Neural cell (in vitro differentiated cells): ENCODE results near the gene PLA2G5. TPM values are rescaled to one million over a fixed set of nuclear protein-coding genes. Genes with fewer than 3 reads are reported as not detected.

Experiments used
- H2AFZ ChIP-seq: fragments of 200-600, 300-800 bp; sonication (generic), shearing (Covaris generic); 2 replicates; pipeline ENCODE4 v1.6.0; 2014; ENCODE audit warnings: low read depth, mild to moderate bottlenecking, antibody characterized with exemption, low read length, moderate library complexity
- H3F3A ChIP-seq: fragments of 200-600 bp; shearing (Covaris generic); 2 replicates; pipeline ENCODE4 v1.6.1; 2016; ENCODE audit warnings: mild to moderate bottlenecking, moderate library complexity, mixed read lengths, antibody characterized with exemption, low read length; ENCODE audit not compliant: insufficient read depth, poor library complexity, severe bottlenecking
- H3K27ac ChIP-seq: fragments of 200-600, 300-800 bp; sonication (generic), shearing (Covaris generic); 2 replicates; pipeline ENCODE4 v1.5.1; 2014; ENCODE audit warnings: mild to moderate bottlenecking, low read length, moderate library complexity
- H3K27me3 ChIP-seq: fragments of 300-800, 200-600 bp; sonication (generic), shearing (Covaris generic); 2 replicates; pipeline ENCODE4 v1.6.0; 2014; ENCODE audit warnings: mild to moderate bottlenecking, low read depth, low read length, moderate library complexity; ENCODE audit not compliant: insufficient read depth
- H3K36me3 ChIP-seq: fragments of 300-800, 200-600 bp; sonication (generic), shearing (Covaris generic); 2 replicates; pipeline ENCODE4 v1.5.1; 2014; ENCODE audit warnings: mild to moderate bottlenecking, antibody characterized with exemption, low read length, moderate library complexity; ENCODE audit not compliant: insufficient read depth
- H3K4me2 ChIP-seq: fragments of 300-800, 200-600 bp; sonication (generic), shearing (Covaris generic); 2 replicates; pipeline ENCODE4 v1.6.0; 2014; ENCODE audit warnings: mild to moderate bottlenecking, low read length
- H3K4me3 ChIP-seq: fragments of 300-800, 200-600 bp; sonication (generic), shearing (Covaris generic); 2 replicates; pipeline ENCODE4 v1.5.1; 2014; ENCODE audit warnings: mild to moderate bottlenecking, low read length, moderate library complexity
- H3K79me2 ChIP-seq: fragments of 200-600 bp; shearing (Covaris generic); replicated peaks from 2 replicates; pipeline ENCODE4 v1.6.0; 2014; ENCODE audit warnings: mild to moderate bottlenecking, low read length, moderate library complexity; ENCODE audit not compliant: insufficient read depth
- H3K9ac ChIP-seq: fragments of 300-800, 200-600 bp; sonication (generic), shearing (Covaris generic); 2 replicates; pipeline ENCODE4 v1.6.1; 2016; ENCODE audit warnings: mild to moderate bottlenecking, low read length, mixed read lengths
- H3K9me2 ChIP-seq: fragments of 200-600 bp; shearing (Covaris generic); 2 replicates; pipeline ENCODE4 v1.6.1; 2016; ENCODE audit warnings: mild to moderate bottlenecking, low read length, mixed read lengths; ENCODE audit not compliant: insufficient read depth
- H3K9me3 ChIP-seq: fragments of 200-600, 300-800 bp; sonication (generic), shearing (Covaris generic); 2 replicates; pipeline ENCODE4 v1.6.1; 2016; ENCODE audit warnings: mild to moderate bottlenecking, mixed run types, low read length, moderate library complexity, mixed read lengths
- H4K20me1 ChIP-seq: fragments of 200-600 bp; shearing (Covaris generic); 2 replicates; pipeline ENCODE4 v1.6.1; 2016; ENCODE audit warnings: mild to moderate bottlenecking, mixed run types; ENCODE audit not compliant: insufficient read depth
- EP300 ChIP-seq: fragments of 450-650 bp; conservative IDR thresholded peaks from 2 replicates; pipeline ENCODE4 v1.6.1; 2014; ENCODE audit warnings: antibody characterized with exemption, mild to moderate bottlenecking, moderate library complexity; ENCODE audit not compliant: poor library complexity, severe bottlenecking
- EZH2 ChIP-seq: fragments of 200-600, 300-800 bp; shearing (Covaris generic), sonication (generic); IDR thresholded peaks from 2 replicates; pipeline ENCODE4 v1.6.1; 2014; ENCODE audit warnings: antibody characterized with exemption, low read length, borderline replicate concordance, mild to moderate bottlenecking; ENCODE audit not compliant: insufficient read depth, poor library complexity, severe bottlenecking
- MXI1 ChIP-seq: fragments of 450-650 bp; conservative IDR thresholded peaks from 2 replicates; pipeline ENCODE4 v1.6.1; 2014; ENCODE audit warnings: antibody characterized with exemption, mild to moderate bottlenecking; ENCODE audit not compliant: poor library complexity, severe bottlenecking
- POLR2AphosphoS5 ChIP-seq: IDR thresholded peaks from 2 replicates; pipeline ENCODE4 v1.6.1; 2012
- RAD21 ChIP-seq: fragments of 450-650 bp; conservative IDR thresholded peaks from 2 replicates; pipeline ENCODE4 v1.6.1; 2014; ENCODE audit warnings: antibody characterized with exemption, mild to moderate bottlenecking, moderate library complexity
- SMC3 ChIP-seq: fragments of 450-650 bp; conservative IDR thresholded peaks from 2 replicates; pipeline ENCODE4 v1.6.1; 2014; ENCODE audit warnings: antibody characterized with exemption, mild to moderate bottlenecking, moderate library complexity; ENCODE audit not compliant: poor library complexity
- TAF1 ChIP-seq: IDR thresholded peaks from 2 replicates; pipeline ENCODE4 v1.6.1; 2012; ENCODE audit warnings: low read depth
- polyA plus RNA-seq: library from polyadenylated mRNA; depleted of rRNA; stranded (reverse); fragments of >200 nt; gene quantifications from 2 replicates; pipeline ENCODE4 v1.2.3, GENCODE V29; 2014
- TF ChIP-seq, protein P1 (sequence below): fragments of 450-650 bp; IDR thresholded peaks from 2 replicates; pipeline ENCODE4 v1.5.1; 2014; ENCODE audit warnings: antibody characterized with exemption, mild to moderate bottlenecking, moderate library complexity; ENCODE audit not compliant: poor library complexity, severe bottlenecking
- TF ChIP-seq, protein P2 (sequence below): IDR thresholded peaks from 2 replicates; pipeline ENCODE4 v1.6.1; 2012; ENCODE audit warnings: borderline replicate concordance

The PLA2G5 gene
- polyA plus RNA-seq, 1 donor from 2014 or later: not detected

DNA sequence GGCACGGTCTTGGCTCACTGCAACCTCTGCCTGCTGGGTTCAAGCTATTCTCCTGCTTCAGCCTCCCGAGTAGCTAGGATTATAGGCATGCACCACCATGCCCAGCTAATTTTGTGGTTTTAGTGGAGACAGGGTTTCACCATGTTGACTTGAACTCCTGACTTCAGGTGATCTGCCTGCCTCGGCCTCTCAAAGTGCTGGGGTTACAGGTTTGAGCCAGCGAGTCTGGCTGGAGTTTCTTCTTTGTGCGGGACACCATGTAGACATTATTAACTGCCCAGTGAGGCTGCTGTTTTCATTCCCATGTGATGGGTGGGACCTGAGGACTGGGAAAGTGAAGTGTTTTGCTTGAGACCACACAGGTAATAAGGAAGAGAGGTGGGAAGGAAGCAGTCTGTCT, 23.3 kb downstream of the PLA2G5 start:
- Histone ChIP-seq H3F3A (no peaks in the 10 kb centered on the region), H3K4me3 (no peak overlapping the region), H3K4me2 (no peak overlapping the region), H3K27ac (no peak overlapping the region), H3K9me2 (no peaks in the 10 kb centered on the region), H3K36me3 (no peaks in the 10 kb centered on the region), H3K79me2 (no peaks in the 10 kb centered on the region), H3K27me3 (no peaks in the 10 kb centered on the region), H4K20me1 (no peaks in the 10 kb centered on the region), H3K9me3 (peaks cover 3% of the 10 kb centered on the region), H3K9ac (no peak overlapping the region), H2AFZ (no peak overlapping the region)
- no peak for TF ChIP-seq RAD21
- no peak for TF ChIP-seq SMC3
- TF ChIP-seq, protein P1, sequence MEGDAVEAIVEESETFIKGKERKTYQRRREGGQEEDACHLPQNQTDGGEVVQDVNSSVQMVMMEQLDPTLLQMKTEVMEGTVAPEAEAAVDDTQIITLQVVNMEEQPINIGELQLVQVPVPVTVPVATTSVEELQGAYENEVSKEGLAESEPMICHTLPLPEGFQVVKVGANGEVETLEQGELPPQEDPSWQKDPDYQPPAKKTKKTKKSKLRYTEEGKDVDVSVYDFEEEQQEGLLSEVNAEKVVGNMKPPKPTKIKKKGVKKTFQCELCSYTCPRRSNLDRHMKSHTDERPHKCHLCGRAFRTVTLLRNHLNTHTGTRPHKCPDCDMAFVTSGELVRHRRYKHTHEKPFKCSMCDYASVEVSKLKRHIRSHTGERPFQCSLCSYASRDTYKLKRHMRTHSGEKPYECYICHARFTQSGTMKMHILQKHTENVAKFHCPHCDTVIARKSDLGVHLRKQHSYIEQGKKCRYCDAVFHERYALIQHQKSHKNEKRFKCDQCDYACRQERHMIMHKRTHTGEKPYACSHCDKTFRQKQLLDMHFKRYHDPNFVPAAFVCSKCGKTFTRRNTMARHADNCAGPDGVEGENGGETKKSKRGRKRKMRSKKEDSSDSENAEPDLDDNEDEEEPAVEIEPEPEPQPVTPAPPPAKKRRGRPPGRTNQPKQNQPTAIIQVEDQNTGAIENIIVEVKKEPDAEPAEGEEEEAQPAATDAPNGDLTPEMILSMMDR: no peak
- TF ChIP-seq, protein P2, sequence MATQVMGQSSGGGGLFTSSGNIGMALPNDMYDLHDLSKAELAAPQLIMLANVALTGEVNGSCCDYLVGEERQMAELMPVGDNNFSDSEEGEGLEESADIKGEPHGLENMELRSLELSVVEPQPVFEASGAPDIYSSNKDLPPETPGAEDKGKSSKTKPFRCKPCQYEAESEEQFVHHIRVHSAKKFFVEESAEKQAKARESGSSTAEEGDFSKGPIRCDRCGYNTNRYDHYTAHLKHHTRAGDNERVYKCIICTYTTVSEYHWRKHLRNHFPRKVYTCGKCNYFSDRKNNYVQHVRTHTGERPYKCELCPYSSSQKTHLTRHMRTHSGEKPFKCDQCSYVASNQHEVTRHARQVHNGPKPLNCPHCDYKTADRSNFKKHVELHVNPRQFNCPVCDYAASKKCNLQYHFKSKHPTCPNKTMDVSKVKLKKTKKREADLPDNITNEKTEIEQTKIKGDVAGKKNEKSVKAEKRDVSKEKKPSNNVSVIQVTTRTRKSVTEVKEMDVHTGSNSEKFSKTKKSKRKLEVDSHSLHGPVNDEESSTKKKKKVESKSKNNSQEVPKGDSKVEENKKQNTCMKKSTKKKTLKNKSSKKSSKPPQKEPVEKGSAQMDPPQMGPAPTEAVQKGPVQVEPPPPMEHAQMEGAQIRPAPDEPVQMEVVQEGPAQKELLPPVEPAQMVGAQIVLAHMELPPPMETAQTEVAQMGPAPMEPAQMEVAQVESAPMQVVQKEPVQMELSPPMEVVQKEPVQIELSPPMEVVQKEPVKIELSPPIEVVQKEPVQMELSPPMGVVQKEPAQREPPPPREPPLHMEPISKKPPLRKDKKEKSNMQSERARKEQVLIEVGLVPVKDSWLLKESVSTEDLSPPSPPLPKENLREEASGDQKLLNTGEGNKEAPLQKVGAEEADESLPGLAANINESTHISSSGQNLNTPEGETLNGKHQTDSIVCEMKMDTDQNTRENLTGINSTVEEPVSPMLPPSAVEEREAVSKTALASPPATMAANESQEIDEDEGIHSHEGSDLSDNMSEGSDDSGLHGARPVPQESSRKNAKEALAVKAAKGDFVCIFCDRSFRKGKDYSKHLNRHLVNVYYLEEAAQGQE: no peak
- no peak for TF ChIP-seq MXI1
- TF ChIP-seq POLR2AphosphoS5: no peak
- no peak for TF ChIP-seq TAF1
- no peak for TF ChIP-seq EP300
- TF ChIP-seq EZH2: no peak

- Histone ChIP-seq H3K9me3 (peaks cover 3% of the 10 kb centered on the region), H3K36me3 (no peaks in the 10 kb centered on the region), H3K79me2 (no peaks in the 10 kb centered on the region), H3K4me3 (no peak overlapping the region), H3K27ac (no peak overlapping the region), H4K20me1 (no peaks in the 10 kb centered on the region), H3K9ac (no peak overlapping the region), H2AFZ (no peak overlapping the region), H3K4me2 (no peak overlapping the region), H3K9me2 (no peaks in the 10 kb centered on the region), H3K27me3 (no peaks in the 10 kb centered on the region), H3F3A (no peaks in the 10 kb centered on the region)
- no peak for TF ChIP-seq EP300
- TF ChIP-seq RAD21: no peak
- TF ChIP-seq, protein P2: no peak
- TF ChIP-seq POLR2AphosphoS5: no peak
- TF ChIP-seq, protein P1: no peak
- no peak for TF ChIP-seq EZH2
- no peak for TF ChIP-seq MXI1
Measured at GRCh38 chr1:20093940-20094391, 24.0 kb downstream of the PLA2G5 start.
